GM23338 (cell line): ENCODE data around the gene OR51D1. TPM values are rescaled to one million over a fixed set of nuclear protein-coding genes. Genes with fewer than 3 reads are reported as not detected.

ENCODE experiments used
- ATAC-seq: fragments of 200-7000 bp; cut with Tn5 transposase; 3 replicates; pipeline ENCODE4 v1.9.1; 2020
- DNase-seq: peaks from one replicate; pipeline ENCODE4 v3.0.0-alpha.2; 2015; ENCODE audit warnings: low spot score
- H2AFZ ChIP-seq: fragments of 200-600 bp; sonication (generic); 2 replicates; pipeline ENCODE4 v1.8.0; 2016; ENCODE audit warnings: antibody characterized with exemption, mild to moderate bottlenecking, moderate library complexity
- H3F3A ChIP-seq: fragments of 200-600 bp; sonication (generic); replicated peaks from 2 replicates; pipeline ENCODE4 v1.8.0; 2017; ENCODE audit warnings: antibody characterized with exemption, mixed run types, low read depth
- H3K27ac ChIP-seq: fragments of 200-600 bp; sonication (generic); 2 replicates; pipeline ENCODE4 v1.6.1; 2016; ENCODE audit warnings: low read depth
- H3K27me3 ChIP-seq: fragments of 200-600 bp; sonication (generic); 2 replicates; pipeline ENCODE4 v1.8.0; 2016; ENCODE audit warnings: mild to moderate bottlenecking, mixed run types, moderate library complexity; ENCODE audit not compliant: insufficient read depth
- H3K36me3 ChIP-seq: fragments of 200-600 bp; sonication (generic); 2 replicates; pipeline ENCODE4 v1.8.0; 2016; ENCODE audit warnings: mild to moderate bottlenecking; ENCODE audit not compliant: insufficient read depth
- H3K4me1 ChIP-seq: fragments of 200-600 bp; sonication (generic); 2 replicates; pipeline ENCODE4 v1.8.0; 2016; ENCODE audit warnings: mild to moderate bottlenecking, moderate library complexity; ENCODE audit not compliant: insufficient read depth
- H3K4me2 ChIP-seq: fragments of 200-600 bp; sonication (generic); 2 replicates; pipeline ENCODE4 v1.7.1; 2017; ENCODE audit warnings: mixed run types
- H3K4me3 ChIP-seq: fragments of 200-600 bp; sonication (generic); 2 replicates; pipeline ENCODE4 v1.6.1; 2016; ENCODE audit warnings: mixed run types
- H3K79me2 ChIP-seq: fragments of 200-600 bp; sonication (generic); replicated peaks from 2 replicates; pipeline ENCODE4 v1.8.0; 2017; ENCODE audit warnings: mild to moderate bottlenecking; ENCODE audit not compliant: insufficient read depth
- H3K9me2 ChIP-seq: fragments of 200-600 bp; sonication (generic); 2 replicates; pipeline ENCODE4 v1.8.0; 2017; ENCODE audit not compliant: insufficient read depth
- H4K20me1 ChIP-seq: fragments of 200-600 bp; sonication (generic); replicated peaks from 2 replicates; pipeline ENCODE4 v1.8.0; 2017; ENCODE audit warnings: mild to moderate bottlenecking; ENCODE audit not compliant: insufficient read depth
- H3K27ac Mint-ChIP-seq: 2 replicates; pipeline ENCODE4 v1.8.0; 2020; ENCODE audit warnings: inconsistent platforms, mild to moderate bottlenecking, moderate library complexity, mixed read lengths
- H3K27me3 Mint-ChIP-seq: 3 replicates; pipeline ENCODE4 v1.8.0; 2022; ENCODE audit warnings: low read depth, mild to moderate bottlenecking, moderate library complexity, mixed read lengths, inconsistent platforms; ENCODE audit not compliant: insufficient read depth, poor library complexity
- H3K36me3 Mint-ChIP-seq: 3 replicates; pipeline ENCODE4 v1.8.0; 2021; ENCODE audit warnings: low read depth, mild to moderate bottlenecking, inconsistent platforms, moderate library complexity, mixed read lengths
- H3K4me1 Mint-ChIP-seq: 3 replicates; pipeline ENCODE4 v1.8.0; 2020; ENCODE audit warnings: mild to moderate bottlenecking, inconsistent platforms, mixed read lengths
- H3K4me3 Mint-ChIP-seq: 3 replicates; pipeline ENCODE4 v1.8.0; 2021; ENCODE audit warnings: moderate library complexity, mild to moderate bottlenecking, inconsistent platforms, mixed read lengths
- H3K9me3 Mint-ChIP-seq: 3 replicates; pipeline ENCODE4 v1.8.0; 2020; ENCODE audit warnings: moderate library complexity, mild to moderate bottlenecking, inconsistent platforms, mixed read lengths
- CREB1 ChIP-seq: fragments of 250-450 bp; sonication (Bioruptor Pico); IDR thresholded peaks from 2 replicates; pipeline ENCODE4 v1.5.0; 2020; ENCODE audit warnings: low read depth, mild to moderate bottlenecking, moderate library complexity
- EZH2 ChIP-seq: fragments of 200-600 bp; sonication (generic); IDR thresholded peaks from one replicate; pipeline ENCODE4 v1.8.0; 2017; ENCODE audit warnings: antibody characterized with exemption, mild to moderate bottlenecking, low read depth; ENCODE audit not compliant: unreplicated experiment
- EZH2phosphoT487 ChIP-seq: fragments of 200-600 bp; sonication (generic); IDR thresholded peaks from one replicate; pipeline ENCODE4 v1.8.1; 2018; ENCODE audit warnings: antibody characterized with exemption; ENCODE audit not compliant: unreplicated experiment
- JUNB ChIP-seq: IDR thresholded peaks from one replicate; pipeline ENCODE4 v1.6.1; 2016; ENCODE audit warnings: antibody characterized with exemption; ENCODE audit not compliant: unreplicated experiment
- POLR2AphosphoS5 ChIP-seq: IDR thresholded peaks from 2 replicates; pipeline ENCODE4 v1.6.1; 2016; ENCODE audit warnings: antibody characterized with exemption, low read depth
- STAT1 ChIP-seq: IDR thresholded peaks from one replicate; pipeline ENCODE4 v1.6.1; 2016; ENCODE audit warnings: antibody characterized with exemption; ENCODE audit not compliant: unreplicated experiment
- ZNF331 ChIP-seq: fragments of 250-450 bp; sonication (Bioruptor Pico); IDR thresholded peaks from 2 replicates; pipeline ENCODE4 v1.5.0; 2020; ENCODE audit warnings: low read depth, mild to moderate bottlenecking, moderate library complexity
- polyA plus RNA-seq: library from polyadenylated mRNA; unstranded; fragments of >200 nt; fragmentation: Nextera tagmentation; extraction: Ambion mirVana; gene quantifications from 2 replicates; pipeline ENCODE4 v1.2.1, GENCODE V29; 2016
- total RNA-seq: library from RNA; depleted of rRNA; stranded (reverse); fragments of >200 nt; shearing (Covaris generic); gene quantifications from 2 replicates; pipeline ENCODE4 v1.2.3, GENCODE V29; 2014
- TF ChIP-seq, protein P1 (sequence below): fragments of 250-450 bp; sonication (Bioruptor Pico); IDR thresholded peaks from 2 replicates; pipeline ENCODE4 v1.5.0; 2020; ENCODE audit warnings: mild to moderate bottlenecking, moderate library complexity
- TF ChIP-seq, protein P2 (sequence below): IDR thresholded peaks from 2 replicates; pipeline ENCODE4 v1.6.1; 2016; ENCODE audit warnings: antibody characterized with exemption

Gene OR51D1
- total and polyA plus RNA-seq, 2 experiments from 2014 or later = not detected

DNA sequence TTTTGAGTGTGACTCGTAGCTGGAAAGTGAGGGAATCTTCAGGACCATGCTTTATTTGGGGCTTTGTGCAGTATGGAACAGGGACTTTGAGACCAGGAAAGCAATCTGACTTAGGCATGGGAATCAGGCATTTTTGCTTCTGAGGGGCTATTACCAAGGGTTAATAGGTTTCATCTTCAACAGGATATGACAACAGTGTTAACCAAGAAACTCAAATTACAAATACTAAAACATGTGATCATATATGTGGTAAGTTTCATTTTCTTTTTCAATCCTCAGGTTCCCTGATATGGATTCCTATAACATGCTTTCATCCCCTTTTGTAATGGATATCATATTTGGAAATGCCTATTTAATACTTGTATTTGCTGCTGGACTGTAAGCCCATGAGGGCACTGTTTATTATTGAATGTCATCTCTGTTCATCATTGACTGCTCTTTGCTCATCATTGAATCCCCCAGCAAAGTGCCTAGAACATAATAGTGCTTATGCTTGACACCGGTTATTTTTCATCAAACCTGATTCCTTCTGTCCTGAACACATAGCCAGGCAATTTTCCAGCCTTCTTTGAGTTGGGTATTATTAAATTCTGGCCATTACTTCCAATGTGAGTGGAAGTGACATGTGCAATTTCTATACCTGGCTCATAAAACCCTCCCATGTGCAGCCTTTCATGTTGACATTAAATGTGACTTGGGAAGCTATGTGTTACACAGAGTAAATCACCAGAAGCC is 17.5 kb downstream of the OR51D1 start:
- H3K4me3 ChIP-seq = no peak overlapping the region
- H3F3A ChIP-seq = no peaks in the 10 kb centered on the region
- no peaks in the 10 kb centered on the region for H3K4me1 ChIP-seq
- no peaks in the 10 kb centered on the region for H3K79me2 ChIP-seq
- Mint-ChIP-seq H3K4me3 (no peak overlapping the region), H3K4me1 (no peaks in the 10 kb centered on the region), H3K36me3 (no peaks in the 10 kb centered on the region), H3K27me3 (no peaks in the 10 kb centered on the region), H3K9me3 (no peaks in the 10 kb centered on the region), H3K27ac (no peak overlapping the region)
- no peaks in the 10 kb centered on the region for H3K36me3 ChIP-seq
- no peak overlapping the region for H2AFZ ChIP-seq
- H3K27me3 ChIP-seq = no peaks in the 10 kb centered on the region
- H4K20me1 ChIP-seq = no peaks in the 10 kb centered on the region
- H3K27ac ChIP-seq = no peak overlapping the region
- no peak for ATAC-seq
- no peak for DNase-seq
- H3K9me2 ChIP-seq = no peaks in the 10 kb centered on the region
- H3K4me2 ChIP-seq = no peak overlapping the region
- TF ChIP-seq STAT1 (no peak), CREB1 (no peak), EZH2phosphoT487 (no peak), JUNB (no peak), EZH2 (no peak), POLR2AphosphoS5 (no peak), ZNF331 (CRISPR knock-in tag) (no peak)
- TF ChIP-seq, protein P1, sequence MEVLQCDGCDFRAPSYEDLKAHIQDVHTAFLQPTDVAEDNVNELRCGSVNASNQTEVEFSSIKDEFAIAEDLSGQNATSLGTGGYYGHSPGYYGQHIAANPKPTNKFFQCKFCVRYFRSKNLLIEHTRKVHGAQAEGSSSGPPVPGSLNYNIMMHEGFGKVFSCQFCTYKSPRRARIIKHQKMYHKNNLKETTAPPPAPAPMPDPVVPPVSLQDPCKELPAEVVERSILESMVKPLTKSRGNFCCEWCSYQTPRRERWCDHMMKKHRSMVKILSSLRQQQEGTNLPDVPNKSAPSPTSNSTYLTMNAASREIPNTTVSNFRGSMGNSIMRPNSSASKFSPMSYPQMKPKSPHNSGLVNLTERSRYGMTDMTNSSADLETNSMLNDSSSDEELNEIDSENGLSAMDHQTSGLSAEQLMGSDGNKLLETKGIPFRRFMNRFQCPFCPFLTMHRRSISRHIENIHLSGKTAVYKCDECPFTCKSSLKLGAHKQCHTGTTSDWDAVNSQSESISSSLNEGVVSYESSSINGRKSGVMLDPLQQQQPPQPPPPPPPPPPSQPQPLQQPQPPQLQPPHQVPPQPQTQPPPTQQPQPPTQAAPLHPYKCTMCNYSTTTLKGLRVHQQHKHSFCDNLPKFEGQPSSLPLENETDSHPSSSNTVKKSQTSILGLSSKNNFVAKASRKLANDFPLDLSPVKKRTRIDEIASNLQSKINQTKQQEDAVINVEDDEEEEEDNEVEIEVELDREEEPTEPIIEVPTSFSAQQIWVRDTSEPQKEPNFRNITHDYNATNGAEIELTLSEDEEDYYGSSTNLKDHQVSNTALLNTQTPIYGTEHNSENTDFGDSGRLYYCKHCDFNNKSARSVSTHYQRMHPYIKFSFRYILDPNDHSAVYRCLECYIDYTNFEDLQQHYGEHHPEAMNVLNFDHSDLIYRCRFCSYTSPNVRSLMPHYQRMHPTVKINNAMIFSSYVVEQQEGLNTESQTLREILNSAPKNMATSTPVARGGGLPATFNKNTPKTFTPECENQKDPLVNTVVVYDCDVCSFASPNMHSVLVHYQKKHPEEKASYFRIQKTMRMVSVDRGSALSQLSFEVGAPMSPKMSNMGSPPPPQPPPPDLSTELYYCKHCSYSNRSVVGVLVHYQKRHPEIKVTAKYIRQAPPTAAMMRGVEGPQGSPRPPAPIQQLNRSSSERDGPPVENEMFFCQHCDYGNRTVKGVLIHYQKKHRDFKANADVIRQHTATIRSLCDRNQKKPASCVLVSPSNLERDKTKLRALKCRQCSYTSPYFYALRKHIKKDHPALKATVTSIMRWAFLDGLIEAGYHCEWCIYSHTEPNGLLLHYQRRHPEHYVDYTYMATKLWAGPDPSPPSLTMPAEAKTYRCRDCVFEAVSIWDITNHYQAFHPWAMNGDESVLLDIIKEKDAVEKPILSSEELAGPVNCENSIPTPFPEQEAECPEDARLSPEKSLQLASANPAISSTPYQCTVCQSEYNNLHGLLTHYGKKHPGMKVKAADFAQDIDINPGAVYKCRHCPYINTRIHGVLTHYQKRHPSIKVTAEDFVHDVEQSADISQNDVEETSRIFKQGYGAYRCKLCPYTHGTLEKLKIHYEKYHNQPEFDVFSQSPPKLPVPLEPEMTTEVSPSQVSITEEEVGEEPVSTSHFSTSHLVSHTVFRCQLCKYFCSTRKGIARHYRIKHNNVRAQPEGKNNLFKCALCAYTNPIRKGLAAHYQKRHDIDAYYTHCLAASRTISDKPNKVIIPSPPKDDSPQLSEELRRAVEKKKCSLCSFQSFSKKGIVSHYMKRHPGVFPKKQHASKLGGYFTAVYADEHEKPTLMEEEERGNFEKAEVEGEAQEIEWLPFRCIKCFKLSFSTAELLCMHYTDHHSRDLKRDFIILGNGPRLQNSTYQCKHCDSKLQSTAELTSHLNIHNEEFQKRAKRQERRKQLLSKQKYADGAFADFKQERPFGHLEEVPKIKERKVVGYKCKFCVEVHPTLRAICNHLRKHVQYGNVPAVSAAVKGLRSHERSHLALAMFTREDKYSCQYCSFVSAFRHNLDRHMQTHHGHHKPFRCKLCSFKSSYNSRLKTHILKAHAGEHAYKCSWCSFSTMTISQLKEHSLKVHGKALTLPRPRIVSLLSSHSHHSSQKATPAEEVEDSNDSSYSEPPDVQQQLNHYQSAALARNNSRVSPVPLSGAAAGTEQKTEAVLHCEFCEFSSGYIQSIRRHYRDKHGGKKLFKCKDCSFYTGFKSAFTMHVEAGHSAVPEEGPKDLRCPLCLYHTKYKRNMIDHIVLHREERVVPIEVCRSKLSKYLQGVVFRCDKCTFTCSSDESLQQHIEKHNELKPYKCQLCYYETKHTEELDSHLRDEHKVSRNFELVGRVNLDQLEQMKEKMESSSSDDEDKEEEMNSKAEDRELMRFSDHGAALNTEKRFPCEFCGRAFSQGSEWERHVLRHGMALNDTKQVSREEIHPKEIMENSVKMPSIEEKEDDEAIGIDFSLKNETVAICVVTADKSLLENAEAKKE (CRISPR knock-in tag) = no peak
- TF ChIP-seq, protein P2, sequence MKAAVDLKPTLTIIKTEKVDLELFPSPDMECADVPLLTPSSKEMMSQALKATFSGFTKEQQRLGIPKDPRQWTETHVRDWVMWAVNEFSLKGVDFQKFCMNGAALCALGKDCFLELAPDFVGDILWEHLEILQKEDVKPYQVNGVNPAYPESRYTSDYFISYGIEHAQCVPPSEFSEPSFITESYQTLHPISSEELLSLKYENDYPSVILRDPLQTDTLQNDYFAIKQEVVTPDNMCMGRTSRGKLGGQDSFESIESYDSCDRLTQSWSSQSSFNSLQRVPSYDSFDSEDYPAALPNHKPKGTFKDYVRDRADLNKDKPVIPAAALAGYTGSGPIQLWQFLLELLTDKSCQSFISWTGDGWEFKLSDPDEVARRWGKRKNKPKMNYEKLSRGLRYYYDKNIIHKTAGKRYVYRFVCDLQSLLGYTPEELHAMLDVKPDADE = no peak
